Esophagus squamous epithelium (tissue), 5 donors: Measurements from ENCODE around the gene NAP1L4. TPM values are rescaled to one million over a fixed set of nuclear protein-coding genes. Genes with fewer than 3 reads are reported as not detected.

Experiments
- DNase-seq: peaks from one replicate; lab custom pipeline; 2025; lab: John Stamatoyannopoulos, UW
- H3K27ac ChIP-seq, 4 donors: fragments of 200-600 bp; sonication (generic); one replicate each; pipeline ENCODE4 v1.5.1; 2016 to 2019; ENCODE audit warnings: mild to moderate bottlenecking in 1 of 4
- H3K27me3 ChIP-seq, 4 donors: fragments of 200-600 bp; sonication (generic); 1 replicate in 3 of 4; 2 replicates in 1 of 4; pipeline versions ENCODE4 v1.5.1 to v1.6.0; 2017 to 2021; ENCODE audit warnings: antibody characterized with exemption in 1 of 4
- H3K36me3 ChIP-seq, 3 donors: fragments of 200-600 bp; sonication (generic); one replicate each; pipeline ENCODE4 v1.5.1; 2016 to 2019
- H3K4me1 ChIP-seq, 3 donors: fragments of 200-600 bp; sonication (generic); one replicate each; pipeline ENCODE4 v1.5.1; 2017 to 2019
- H3K4me3 ChIP-seq, 4 donors: fragments of 200-600 bp; sonication (generic); 1 replicate in 3 of 4; 2 replicates in 1 of 4; pipeline ENCODE4 v1.5.1; 2016 to 2019; ENCODE audit warnings: mild to moderate bottlenecking in 2 of 4, moderate library complexity in 1 of 4
- H3K9me3 ChIP-seq, 3 donors: fragments of 200-600 bp; sonication (generic); one replicate each; pipeline ENCODE4 v1.5.1; 2016 to 2019
- CTCF ChIP-seq, 6 experiments: fragments of 450-650 bp in 4 of 6; fragments of 200-600 bp in 2 of 6; sonication (generic) in 2 of 6; IDR thresholded peaks; one replicate each; pipeline ENCODE4 v1.5.1; 2016 to 2019; ENCODE audit warnings: antibody characterized with exemption in 6 of 6, mild to moderate bottlenecking in 4 of 6, moderate library complexity in 4 of 6
- POLR2A ChIP-seq, 4 donors: fragments of 450-650 bp; IDR thresholded peaks; one replicate each; pipeline ENCODE4 v1.6.1; 2017; ENCODE audit warnings: antibody characterized with exemption in 4 of 4, mild to moderate bottlenecking in 4 of 4, moderate library complexity in 3 of 4
- WGBS, 2 donors: methylation state at CpG; one replicate each; pipeline ENCODE4 v1.1.5; 2018; 5-methylcytosine and 5-hydroxymethylcytosine counted together
- intact Hi-C: fragments of 100-400 bp; cut with DNase I; formaldehyde crosslinking; loops from one replicate; pipeline ENCODE4 v1.15.0; 2022
- total RNA-seq, 4 donors: library from RNA; depleted of rRNA; stranded (reverse); fragments of >200 nt; gene quantifications; one replicate each; pipeline ENCODE4 v1.1.0, GENCODE V29; 2016
- donor health status: DM: yes; HTN: yes; CAD: no.

The NAP1L4 gene
- total RNA-seq, 4 donors from 2014 or later = 108 to 140 (median 121) TPM

GRCh38 chr11:2951231-2952110 is 40.7 kb downstream of the NAP1L4 start:
- peaks cover 41 to 100% (median 58%) of the 10 kb centered on the region in 3 donors for H3K36me3 ChIP-seq
- TF ChIP-seq POLR2A (IDR thresholded peaks at IDR 0.05) (no peak), CTCF (IDR thresholded peaks at IDR 0.05) (no peak)
- whole genome bisulfite sequencing, 2 donors = 70 to 75% methylated on average over 8 to 9 of the region's 9 CpGs
- DNase-seq = no peak
- peaks cover 0 to 9% (median 0%) of the 10 kb centered on the region in 3 donors for H3K4me1 ChIP-seq
- no peaks in the 10 kb centered on the region for H3K27me3 ChIP-seq
- intact Hi-C loops = no loop called here
- H3K4me3 ChIP-seq = no peak overlapping the region
- H3K9me3 ChIP-seq = no peaks in the 10 kb centered on the region
- H3K27ac ChIP-seq = peak overlapping the region in 1 of 4 donors; percentile 11

- no peak overlapping the region for H3K27ac ChIP-seq
- no peaks in the 10 kb centered on the region for H3K27me3 ChIP-seq
- no peak for TF ChIP-seq CTCF (IDR thresholded peaks at IDR 0.05)
- no peak for TF ChIP-seq POLR2A (IDR thresholded peaks at IDR 0.05)
- H3K4me1 ChIP-seq = peaks cover 3 to 16% (median 5%) of the 10 kb centered on the region in 3 donors
- no peak overlapping the region for H3K4me3 ChIP-seq
- DNase-seq = no peak
- H3K9me3 ChIP-seq = no peaks in the 10 kb centered on the region
- peaks cover 38 to 100% (median 52%) of the 10 kb centered on the region in 3 donors for H3K36me3 ChIP-seq
- intact Hi-C loops = no loop called here
- WGBS, 2 donors = 50 to 70% methylated on average over 1 of the region's 1 CpG
Observed at GRCh38 chr11:2950825-2951224, 41.3 kb downstream of the NAP1L4 start.

GRCh38 chr11:2949920-2950319 is 42.2 kb downstream of the NAP1L4 start:
- Histone ChIP-seq H3K4me1 (peaks cover 11 to 25% (median 14%) of the 10 kb centered on the region in 3 donors), H3K4me3 (no peak overlapping the region), H3K27me3 (no peaks in the 10 kb centered on the region), H3K36me3 (peaks cover 36 to 94% (median 45%) of the 10 kb centered on the region in 3 donors), H3K9me3 (no peaks in the 10 kb centered on the region), H3K27ac (no peak overlapping the region)
- 93 to 98% methylated on average over 10 to 11 of the region's 11 CpGs for WGBS, 2 donors
- DNase-seq = no peak
- TF ChIP-seq POLR2A (IDR thresholded peaks at IDR 0.05) (no peak), CTCF (IDR thresholded peaks at IDR 0.05) (no peak)
- intact Hi-C loops = loop anchor here (10.0 kb wide), 1 partner anchor 65 kb away; no protein-coding TSS in a partner anchor

GRCh38 chr11:2947744-2948143 is 44.4 kb downstream of the NAP1L4 start:
- Histone ChIP-seq H3K4me3 (no peak overlapping the region), H3K27ac (no peak overlapping the region), H3K36me3 (peaks cover 23 to 91% (median 27%) of the 10 kb centered on the region in 3 donors), H3K27me3 (no peaks in the 10 kb centered on the region), H3K9me3 (no peaks in the 10 kb centered on the region), H3K4me1 (peaks cover 17 to 42% (median 23%) of the 10 kb centered on the region in 3 donors)
- TF ChIP-seq CTCF (IDR thresholded peaks at IDR 0.05) = no peak
- TF ChIP-seq POLR2A (IDR thresholded peaks at IDR 0.05) = no peak
- intact Hi-C loops = loop anchor here (10.0 kb wide), 1 partner anchor 67 kb away; no protein-coding TSS in a partner anchor
- DNase-seq = no peak
- 88 to 92% methylated on average over 11 of the region's 11 CpGs for WGBS, 2 donors
